ENCODE measurements around the gene CA11. TPM values are rescaled to one million over a fixed set of nuclear protein-coding genes. Genes with fewer than 3 reads are reported as not detected.

Gene CA11
- total and polyA plus RNA-seq, 5 donors = 8.6 to 16.6 (median 14.2) TPM

DNA sequence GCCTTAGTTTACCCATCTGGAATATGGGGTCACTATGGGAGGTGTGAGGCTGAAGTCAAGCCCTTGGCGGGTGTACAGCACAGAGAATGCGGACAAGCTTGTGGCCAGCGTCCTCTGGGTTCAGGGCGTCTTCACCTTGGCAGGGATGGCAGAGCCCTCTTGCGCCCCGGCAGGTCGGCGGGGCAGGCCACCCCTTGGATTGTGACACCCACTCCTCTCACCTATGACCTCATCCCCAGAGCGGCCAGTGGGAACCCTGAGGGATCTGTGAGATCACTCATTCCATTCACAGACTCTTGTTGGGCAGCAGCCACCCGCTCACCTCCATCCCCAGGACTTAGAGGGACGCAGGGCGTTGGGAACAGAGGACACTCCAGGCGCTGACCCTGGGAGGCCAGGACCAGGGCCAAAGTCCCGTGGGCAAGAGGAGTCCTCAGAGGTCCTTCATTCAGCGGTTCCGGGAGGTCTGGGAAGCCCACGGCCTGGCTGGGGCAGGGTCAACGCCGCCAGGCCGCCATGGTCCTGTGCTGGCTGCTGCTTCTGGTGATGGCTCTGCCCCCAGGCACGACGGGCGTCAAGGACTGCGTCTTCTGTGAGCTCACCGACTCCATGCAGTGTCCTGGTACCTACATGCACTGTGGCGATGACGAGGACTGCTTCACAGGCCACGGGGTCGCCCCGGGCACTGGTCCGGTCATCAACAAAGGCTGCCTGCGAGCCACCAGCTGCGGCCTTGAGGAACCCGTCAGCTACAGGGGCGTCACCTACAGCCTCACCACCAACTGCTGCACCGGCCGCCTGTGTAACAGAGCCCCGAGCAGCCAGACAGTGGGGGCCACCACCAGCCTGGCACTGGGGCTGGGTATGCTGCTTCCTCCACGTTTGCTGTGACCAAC, 39.3 kb downstream of the CA11 start, which contains the start of gene SPACA4:
Gene SPACA4, plus strand, starts transcription at position 280 of the 896 bp plus-strand sequence. Its CDS starts 237 bp downstream, at position 517.
- no peaks in the 10 kb centered on the region for H3K9me3 ChIP-seq (ENCODE audit: control insufficient read depth, low read length)
- no peaks in the 10 kb centered on the region for H3K27me3 ChIP-seq (ENCODE audit: control insufficient read depth, insufficient read depth)
- DNase-seq = no peak
- no peaks in the 10 kb centered on the region for H3K4me1 ChIP-seq (ENCODE audit: control insufficient read depth, insufficient read depth, low read length)
- intact Hi-C loops (cut with DNase I) = no loop called here
- no peak within 1 kb of the TSS for H3K4me3 ChIP-seq (ENCODE audit: low read length)
- H3K27ac ChIP-seq (ENCODE audit: low read length) = no peak within 1 kb of the TSS
- peak in 1 of 2 donors; percentile 6 for ATAC-seq
- WGBS = 86% methylated on average over 39 of the region's 39 CpGs

DNA sequence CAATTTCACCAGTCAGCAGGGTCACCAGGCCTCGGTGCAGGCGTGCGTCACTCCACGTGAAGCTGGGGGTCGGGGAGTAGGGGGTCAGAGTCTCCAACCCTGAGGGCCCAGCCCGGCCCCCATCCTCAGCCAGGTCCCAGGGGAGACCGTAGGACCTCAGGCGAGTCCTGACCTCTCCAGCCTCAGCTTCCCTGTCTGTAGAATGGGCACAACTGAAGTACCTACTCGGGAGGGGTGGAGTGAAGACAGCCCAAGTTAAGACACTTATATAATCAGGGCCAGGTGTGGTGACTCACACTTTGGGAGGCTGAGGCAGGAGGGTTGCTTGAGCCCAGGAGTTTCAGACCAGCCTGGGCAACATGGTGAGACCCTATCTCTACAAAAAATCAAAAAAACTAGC, 42.1 kb downstream of the CA11 start:
- Histone ChIP-seq H3K27me3 (ENCODE audit: control insufficient read depth, insufficient read depth) (no peaks in the 10 kb centered on the region), H3K4me1 (ENCODE audit: control insufficient read depth, insufficient read depth, low read length) (no peaks in the 10 kb centered on the region), H3K9me3 (ENCODE audit: control insufficient read depth, low read length) (no peaks in the 10 kb centered on the region), H3K27ac (ENCODE audit: low read length) (no peak overlapping the region), H3K4me3 (ENCODE audit: low read length) (no peak overlapping the region)
- intact Hi-C loops (cut with DNase I) = no loop called here
- no peak for DNase-seq
- no peak for ATAC-seq
- WGBS = 89% methylated on average over 9 of the region's 9 CpGs

DNA sequence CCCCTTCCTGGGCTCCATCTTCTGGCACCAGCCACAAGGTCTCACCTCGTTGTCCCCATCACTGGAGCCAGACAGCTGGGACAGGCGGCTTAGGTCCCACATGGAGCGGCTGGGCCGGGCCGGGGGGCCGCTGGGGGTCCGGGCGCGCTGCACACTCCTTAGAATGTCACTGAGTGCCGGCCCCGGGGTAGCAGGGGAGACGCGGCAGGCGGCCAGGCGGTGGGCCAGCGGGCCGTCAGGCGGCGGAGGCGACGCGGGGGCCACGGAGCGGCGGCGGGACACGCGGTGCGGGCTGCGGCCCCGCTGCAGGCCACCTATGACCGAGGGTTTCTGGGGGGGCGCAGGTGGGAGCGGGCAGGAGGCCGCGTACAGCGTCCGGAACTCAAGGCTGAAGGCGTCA, 42.5 kb downstream of the CA11 start:
- Histone ChIP-seq H3K4me3 (ENCODE audit: low read length) (no peak overlapping the region), H3K27me3 (ENCODE audit: control insufficient read depth, insufficient read depth) (no peaks in the 10 kb centered on the region), H3K27ac (ENCODE audit: low read length) (no peak overlapping the region), H3K4me1 (ENCODE audit: control insufficient read depth, insufficient read depth, low read length) (no peaks in the 10 kb centered on the region), H3K9me3 (ENCODE audit: control insufficient read depth, low read length) (no peaks in the 10 kb centered on the region)
- no peak for DNase-seq
- no peak for ATAC-seq
- WGBS = 87% methylated on average over 39 of the region's 39 CpGs
- intact Hi-C loops (cut with DNase I) = no loop called here

DNA sequence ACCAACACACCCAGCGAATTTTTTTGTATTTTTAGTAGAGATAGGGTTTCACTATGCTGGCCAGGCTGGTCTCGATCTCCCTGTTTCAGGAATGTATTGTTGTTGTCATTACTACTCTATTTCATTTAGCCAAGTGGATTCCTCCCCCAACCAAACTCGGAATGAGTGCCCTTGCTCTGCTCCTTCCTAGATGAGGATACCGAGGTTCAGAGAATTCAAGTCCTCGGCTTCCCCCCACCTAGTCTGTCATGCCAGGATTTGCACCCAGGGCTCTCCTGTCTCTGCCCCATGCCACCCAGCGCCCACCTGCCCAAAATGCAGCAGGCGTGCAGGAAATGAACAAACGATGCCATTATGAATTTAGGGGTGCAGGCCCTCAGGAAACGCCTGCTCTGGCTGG, 43.0 kb downstream of the CA11 start:
- ATAC-seq (no peak), DNase-seq (no peak)
- Histone ChIP-seq H3K9me3 (ENCODE audit: control insufficient read depth, low read length) (no peaks in the 10 kb centered on the region), H3K27ac (ENCODE audit: low read length) (no peak overlapping the region), H3K4me1 (ENCODE audit: control insufficient read depth, insufficient read depth, low read length) (no peaks in the 10 kb centered on the region), H3K4me3 (ENCODE audit: low read length) (no peak overlapping the region), H3K27me3 (ENCODE audit: control insufficient read depth, insufficient read depth) (no peaks in the 10 kb centered on the region)
- 82% methylated on average over 9 of the region's 9 CpGs for WGBS
- intact Hi-C loops (cut with DNase I) = no loop called here

DNA sequence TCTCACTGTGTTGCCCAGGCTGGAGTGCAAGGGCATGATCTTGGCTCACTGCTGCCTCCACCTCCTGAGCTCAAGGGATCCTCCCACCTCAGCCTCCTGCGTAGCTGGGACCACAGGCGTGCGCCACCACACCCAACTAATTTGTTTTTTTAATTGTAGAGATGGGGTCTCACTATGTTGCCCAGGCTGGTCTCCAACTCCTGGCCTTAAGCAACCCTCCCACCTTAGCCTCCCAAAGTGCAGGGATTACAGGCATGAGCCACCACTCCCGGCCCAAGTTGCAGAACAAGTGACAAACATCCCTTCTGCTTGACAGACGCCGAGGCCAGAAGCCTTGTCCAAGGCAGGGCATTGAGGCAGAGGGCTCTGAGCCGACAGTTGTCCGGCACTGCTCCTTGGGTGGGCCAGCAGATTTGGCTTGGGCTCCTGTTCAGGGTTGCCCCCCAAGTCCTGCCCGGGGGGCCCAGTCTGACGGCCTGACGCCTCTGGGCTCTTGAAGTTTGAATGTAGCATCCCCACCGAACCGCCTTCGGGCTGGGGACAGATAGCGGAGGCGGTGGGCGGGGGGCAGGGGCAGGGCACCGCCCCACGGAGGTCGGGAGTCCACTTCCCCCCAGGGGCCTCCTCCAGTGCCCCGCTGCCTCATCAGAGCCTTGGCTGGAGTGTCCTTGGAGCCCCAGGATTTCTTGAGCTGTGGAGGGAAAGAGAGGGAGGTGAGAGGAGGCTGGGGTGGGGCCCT, 45.1 kb downstream of the CA11 start:
- no peaks in the 10 kb centered on the region for H3K4me1 ChIP-seq (ENCODE audit: control insufficient read depth, insufficient read depth, low read length)
- no peak overlapping the region for H3K4me3 ChIP-seq (ENCODE audit: low read length)
- no peaks in the 10 kb centered on the region for H3K9me3 ChIP-seq (ENCODE audit: control insufficient read depth, low read length)
- 81% methylated on average over 21 of the region's 21 CpGs for WGBS
- intact Hi-C loops (cut with DNase I) = no loop called here
- peak in 1 of 2 donors; percentile 11 for ATAC-seq
- no peaks in the 10 kb centered on the region for H3K27me3 ChIP-seq (ENCODE audit: control insufficient read depth, insufficient read depth)
- DNase-seq = no peak
- no peak overlapping the region for H3K27ac ChIP-seq (ENCODE audit: low read length)

DNA sequence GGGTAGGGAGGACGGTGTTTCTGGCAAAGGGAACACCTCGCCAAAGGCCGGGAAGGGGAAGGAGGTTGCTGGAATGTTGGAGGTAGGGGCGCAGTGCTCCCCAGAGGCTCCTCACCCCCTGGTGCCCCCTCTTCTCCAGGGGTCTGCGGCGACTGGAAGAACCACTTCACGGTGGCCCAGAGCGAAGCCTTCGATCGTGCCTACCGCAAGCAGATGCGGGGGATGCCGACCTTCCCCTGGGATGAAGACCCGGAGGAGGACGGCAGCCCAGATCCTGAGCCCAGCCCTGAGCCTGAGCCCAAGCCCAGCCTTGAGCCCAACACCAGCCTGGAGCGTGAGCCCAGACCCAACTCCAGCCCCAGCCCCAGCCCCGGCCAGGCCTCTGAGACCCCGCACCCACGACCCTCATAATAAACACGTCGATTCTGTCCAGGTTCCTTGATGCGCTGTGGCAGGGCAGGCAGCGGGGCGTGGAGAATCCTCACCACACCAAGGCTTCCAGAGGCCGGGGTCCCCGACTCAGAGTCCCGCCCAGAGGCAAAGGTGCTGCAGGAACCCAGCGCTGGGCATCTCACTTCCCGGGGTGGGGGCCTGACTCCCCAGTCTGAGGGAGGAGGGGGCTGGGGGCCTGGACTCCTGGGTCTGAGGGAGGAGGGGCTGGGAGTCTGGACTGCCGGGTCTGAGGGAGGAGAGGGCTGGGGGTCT, 46.8 kb downstream of the CA11 start:
- H3K27me3 ChIP-seq (ENCODE audit: control insufficient read depth, insufficient read depth) = no peaks in the 10 kb centered on the region
- H3K27ac ChIP-seq (ENCODE audit: low read length) = no peak overlapping the region
- no peaks in the 10 kb centered on the region for H3K9me3 ChIP-seq (ENCODE audit: control insufficient read depth, low read length)
- H3K4me3 ChIP-seq (ENCODE audit: low read length) = no peak overlapping the region
- no peaks in the 10 kb centered on the region for H3K4me1 ChIP-seq (ENCODE audit: control insufficient read depth, insufficient read depth, low read length)
- ATAC-seq = no peak
- no peak for DNase-seq
- WGBS = 72% methylated on average over 30 of the region's 30 CpGs
- intact Hi-C loops (cut with DNase I) = no loop called here

DNA sequence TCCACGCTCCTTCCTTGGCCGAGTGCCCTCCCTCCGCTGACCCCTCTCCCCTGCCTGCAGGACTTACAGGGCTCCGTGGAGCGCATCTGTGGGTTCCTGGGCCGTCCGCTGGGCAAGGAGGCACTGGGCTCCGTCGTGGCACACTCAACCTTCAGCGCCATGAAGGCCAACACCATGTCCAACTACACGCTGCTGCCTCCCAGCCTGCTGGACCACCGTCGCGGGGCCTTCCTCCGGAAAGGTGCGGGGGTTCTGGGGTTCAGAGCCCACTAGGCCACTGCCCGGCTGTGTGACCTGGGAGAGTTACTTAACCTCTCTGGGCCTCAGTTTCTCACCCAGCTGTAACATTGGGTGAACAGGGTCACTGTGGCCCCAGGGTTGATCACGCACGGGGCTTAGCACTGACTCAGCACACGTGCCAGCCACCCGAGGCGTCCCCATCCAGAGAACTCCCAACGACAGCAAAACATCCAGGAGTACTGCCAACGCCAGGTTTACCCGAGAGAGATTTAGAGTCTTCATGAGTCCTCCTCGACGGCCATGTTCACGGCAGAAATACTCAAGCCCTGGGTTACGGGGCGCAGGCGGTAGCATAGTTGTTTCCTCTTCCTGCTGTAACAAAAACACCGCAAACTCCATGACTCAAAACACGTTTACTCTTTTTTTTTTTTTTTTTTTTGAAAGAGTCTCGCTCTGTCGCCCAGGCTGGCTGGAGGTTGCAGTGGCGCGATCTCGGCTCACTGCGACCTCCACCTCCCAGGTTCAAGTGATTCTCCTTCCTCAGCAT, 49.1 kb downstream of the CA11 start:
- intact Hi-C loops (cut with DNase I) = no loop called here
- ATAC-seq = no peak
- no peak for DNase-seq
- Histone ChIP-seq H3K4me1 (ENCODE audit: control insufficient read depth, insufficient read depth, low read length) (no peaks in the 10 kb centered on the region), H3K4me3 (ENCODE audit: low read length) (no peak overlapping the region), H3K27me3 (ENCODE audit: control insufficient read depth, insufficient read depth) (no peaks in the 10 kb centered on the region), H3K9me3 (ENCODE audit: control insufficient read depth, low read length) (no peaks in the 10 kb centered on the region), H3K27ac (ENCODE audit: low read length) (no peak overlapping the region)
- WGBS = 81% methylated on average over 39 of the region's 39 CpGs

DNA sequence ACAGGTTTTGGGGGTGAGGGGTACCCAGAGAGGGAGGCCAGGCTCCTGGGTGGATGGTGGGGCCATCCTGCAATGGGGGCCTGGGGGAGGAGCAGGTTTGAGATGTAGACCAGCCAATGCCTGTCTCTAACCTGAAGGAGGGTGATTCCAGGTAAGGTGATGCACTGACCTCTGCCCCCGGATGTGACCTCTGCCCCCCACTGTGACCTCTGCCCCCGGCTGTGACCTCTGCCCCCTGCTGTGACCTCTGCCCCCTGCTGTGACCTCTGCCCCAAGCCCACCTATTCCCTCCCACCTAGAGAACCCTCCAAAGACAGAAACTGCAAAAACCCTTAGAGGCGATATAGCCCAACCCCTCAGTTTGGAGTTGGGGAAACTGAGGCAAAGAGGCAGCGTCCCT, 49.8 kb downstream of the CA11 start:
- Histone ChIP-seq H3K4me1 (ENCODE audit: control insufficient read depth, insufficient read depth, low read length) (no peaks in the 10 kb centered on the region), H3K9me3 (ENCODE audit: control insufficient read depth, low read length) (no peaks in the 10 kb centered on the region), H3K27me3 (ENCODE audit: control insufficient read depth, insufficient read depth) (no peaks in the 10 kb centered on the region), H3K27ac (ENCODE audit: low read length) (no peak overlapping the region), H3K4me3 (ENCODE audit: low read length) (no peak overlapping the region)
- 77% methylated on average over 4 of the region's 4 CpGs for whole genome bisulfite sequencing
- no peak for DNase-seq
- ATAC-seq = no peak
- intact Hi-C loops (cut with DNase I) = no loop called here

DNA sequence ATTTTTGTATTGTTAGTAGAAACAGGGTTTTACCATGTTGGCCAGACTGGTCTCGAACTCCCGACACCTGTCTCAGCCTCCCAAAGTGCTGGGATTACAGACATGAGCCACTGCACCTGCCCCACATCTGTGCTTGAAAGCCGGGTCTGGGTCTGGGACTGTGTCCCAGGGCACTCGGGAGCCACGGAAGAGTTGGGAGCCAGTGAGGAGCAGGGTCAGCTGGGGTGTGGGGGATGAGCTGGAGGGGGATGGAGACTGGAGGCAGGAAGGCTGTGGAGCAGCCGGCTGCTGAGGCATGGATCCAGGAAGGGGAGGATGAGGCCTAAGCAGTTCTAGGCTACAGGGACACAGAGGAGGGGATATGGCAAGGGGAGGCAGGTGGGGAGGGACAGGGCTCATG, 50.2 kb downstream of the CA11 start:
- intact Hi-C loops (cut with DNase I) = no loop called here
- no peaks in the 10 kb centered on the region for H3K27me3 ChIP-seq (ENCODE audit: control insufficient read depth, insufficient read depth)
- no peaks in the 10 kb centered on the region for H3K9me3 ChIP-seq (ENCODE audit: control insufficient read depth, low read length)
- DNase-seq (no peak), ATAC-seq (no peak)
- no peak overlapping the region for H3K4me3 ChIP-seq (ENCODE audit: low read length)
- WGBS = 68% methylated on average over 6 of the region's 6 CpGs
- no peak overlapping the region for H3K27ac ChIP-seq (ENCODE audit: low read length)
- no peaks in the 10 kb centered on the region for H3K4me1 ChIP-seq (ENCODE audit: control insufficient read depth, insufficient read depth, low read length)

DNA sequence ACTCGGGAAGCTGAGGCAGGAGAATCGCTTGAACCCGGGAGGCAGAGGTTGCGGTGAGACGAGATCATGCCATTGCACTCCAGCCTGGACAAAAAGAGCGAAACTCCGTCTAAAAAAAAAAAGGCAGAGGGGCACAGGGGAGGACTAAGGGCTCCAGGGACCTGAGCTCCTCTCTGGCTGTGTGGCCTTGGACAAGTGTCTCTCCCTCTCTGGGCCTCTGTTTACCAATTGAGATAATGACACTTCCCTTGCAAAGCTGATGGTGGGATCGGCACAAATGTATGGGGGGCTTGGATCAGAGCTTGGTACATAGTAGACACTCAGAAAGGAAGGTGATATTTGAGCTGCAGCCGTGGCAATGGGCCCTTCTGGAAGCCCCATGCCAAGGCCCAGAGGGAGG, 50.8 kb downstream of the CA11 start:
- Histone ChIP-seq H3K4me3 (ENCODE audit: low read length) (no peak overlapping the region), H3K4me1 (ENCODE audit: control insufficient read depth, insufficient read depth, low read length) (no peaks in the 10 kb centered on the region), H3K27me3 (ENCODE audit: control insufficient read depth, insufficient read depth) (no peaks in the 10 kb centered on the region), H3K9me3 (ENCODE audit: control insufficient read depth, low read length) (no peaks in the 10 kb centered on the region), H3K27ac (ENCODE audit: low read length) (no peak overlapping the region)
- WGBS = 86% methylated on average over 9 of the region's 9 CpGs
- DNase-seq (no peak), ATAC-seq (no peak)
- intact Hi-C loops (cut with DNase I) = no loop called here
